ENCODE results near the gene CALHM1.

DNA sequence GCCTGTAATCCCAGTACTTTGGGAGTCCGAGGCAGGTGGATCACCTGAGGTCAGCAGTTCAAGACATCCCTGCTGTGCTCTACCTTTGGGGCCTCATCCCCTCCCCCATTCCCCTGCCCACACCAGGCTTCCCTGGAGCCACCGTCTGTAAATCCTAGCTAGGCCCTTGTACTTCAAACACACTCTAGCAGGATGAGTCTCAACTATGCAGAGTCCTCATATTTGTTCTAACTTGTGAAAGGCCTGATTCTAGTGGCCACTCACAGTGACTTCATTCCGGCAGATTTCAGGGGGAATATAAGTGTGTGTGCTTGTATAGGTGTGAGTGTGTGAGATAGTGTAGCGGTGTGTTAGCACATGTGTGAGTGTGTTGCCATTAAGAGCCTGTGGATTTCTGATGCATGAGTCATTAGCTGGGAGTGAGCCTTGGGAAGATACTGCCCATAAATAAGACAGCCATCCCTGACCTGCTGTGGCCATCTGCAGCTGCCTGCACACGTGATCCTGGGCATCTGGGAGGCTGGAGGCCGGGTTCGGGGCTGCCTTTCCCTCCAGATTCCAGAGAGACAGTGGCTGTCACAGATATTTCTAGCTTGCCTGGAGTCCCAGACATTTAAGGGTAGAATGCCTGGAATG is 33.1 kb upstream of the CALHM1 start:
- TF ChIP-seq, protein P1, sequence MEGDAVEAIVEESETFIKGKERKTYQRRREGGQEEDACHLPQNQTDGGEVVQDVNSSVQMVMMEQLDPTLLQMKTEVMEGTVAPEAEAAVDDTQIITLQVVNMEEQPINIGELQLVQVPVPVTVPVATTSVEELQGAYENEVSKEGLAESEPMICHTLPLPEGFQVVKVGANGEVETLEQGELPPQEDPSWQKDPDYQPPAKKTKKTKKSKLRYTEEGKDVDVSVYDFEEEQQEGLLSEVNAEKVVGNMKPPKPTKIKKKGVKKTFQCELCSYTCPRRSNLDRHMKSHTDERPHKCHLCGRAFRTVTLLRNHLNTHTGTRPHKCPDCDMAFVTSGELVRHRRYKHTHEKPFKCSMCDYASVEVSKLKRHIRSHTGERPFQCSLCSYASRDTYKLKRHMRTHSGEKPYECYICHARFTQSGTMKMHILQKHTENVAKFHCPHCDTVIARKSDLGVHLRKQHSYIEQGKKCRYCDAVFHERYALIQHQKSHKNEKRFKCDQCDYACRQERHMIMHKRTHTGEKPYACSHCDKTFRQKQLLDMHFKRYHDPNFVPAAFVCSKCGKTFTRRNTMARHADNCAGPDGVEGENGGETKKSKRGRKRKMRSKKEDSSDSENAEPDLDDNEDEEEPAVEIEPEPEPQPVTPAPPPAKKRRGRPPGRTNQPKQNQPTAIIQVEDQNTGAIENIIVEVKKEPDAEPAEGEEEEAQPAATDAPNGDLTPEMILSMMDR (IDR thresholded peaks at IDR 0.05; ENCODE audit: borderline replicate concordance, extremely low read depth, low read length, poor library complexity, severe bottlenecking) = no peak
- TF ChIP-seq EZH2 (IDR thresholded peaks at IDR 0.05; ENCODE audit: borderline replicate concordance, low read depth, low read length, severe bottlenecking) = no peak

Measured in DND-41 (cell line).